Parathyroid adenoma (tissue), 2 donors: ENCODE data around the gene STMND1.

ENCODE experiments used
- H2AFZ ChIP-seq: fragments of 300-600 bp; sonication (generic); one replicate; pipeline ENCODE4 v1.7.0; 2017; ENCODE audit warnings: antibody characterized with exemption, mild to moderate bottlenecking
- H3K27ac ChIP-seq: fragments of 300-600 bp; sonication (generic); one replicate; pipeline ENCODE4 v1.7.0; 2017
- H3K27me3 ChIP-seq: fragments of 300-600 bp; sonication (generic); one replicate; pipeline ENCODE4 v1.7.0; 2017; ENCODE audit warnings: low read length; ENCODE audit not compliant: control insufficient read depth, insufficient read depth
- H3K36me3 ChIP-seq: fragments of 300-600 bp; sonication (generic); one replicate; pipeline ENCODE4 v1.7.0; 2017; ENCODE audit warnings: low read length; ENCODE audit not compliant: control insufficient read depth, insufficient read depth
- H3K4me1 ChIP-seq: fragments of 300-600 bp; sonication (generic); one replicate; pipeline ENCODE4 v1.7.0; 2017; ENCODE audit warnings: control low read depth
- H3K4me2 ChIP-seq: fragments of 300-600 bp; sonication (generic); one replicate; pipeline ENCODE4 v1.7.0; 2017; ENCODE audit warnings: low read length
- H3K4me3 ChIP-seq: fragments of 300-600 bp; sonication (generic); one replicate; pipeline ENCODE4 v1.7.0; 2017; ENCODE audit warnings: low read depth, low read length
- H3K79me2 ChIP-seq: fragments of 300-600 bp; sonication (generic); one replicate; pipeline ENCODE4 v1.7.0; 2017; ENCODE audit warnings: control low read depth
- H3K9ac ChIP-seq: fragments of 300-600 bp; sonication (generic); one replicate; pipeline ENCODE4 v1.7.0; 2017; ENCODE audit warnings: mild to moderate bottlenecking
- H3K9me3 ChIP-seq: fragments of 300-600 bp; sonication (generic); one replicate; pipeline ENCODE4 v1.7.0; 2017; ENCODE audit warnings: low read length; ENCODE audit not compliant: control insufficient read depth
- TF ChIP-seq, protein P1 (sequence below): fragments of 300-600 bp; sonication (generic); IDR thresholded peaks from one replicate; pipeline ENCODE4 v1.7.0; 2017; ENCODE audit warnings: antibody characterized with exemption, mild to moderate bottlenecking
- donor health status: primary hyperparathyroidism.

Gene STMND1

DNA sequence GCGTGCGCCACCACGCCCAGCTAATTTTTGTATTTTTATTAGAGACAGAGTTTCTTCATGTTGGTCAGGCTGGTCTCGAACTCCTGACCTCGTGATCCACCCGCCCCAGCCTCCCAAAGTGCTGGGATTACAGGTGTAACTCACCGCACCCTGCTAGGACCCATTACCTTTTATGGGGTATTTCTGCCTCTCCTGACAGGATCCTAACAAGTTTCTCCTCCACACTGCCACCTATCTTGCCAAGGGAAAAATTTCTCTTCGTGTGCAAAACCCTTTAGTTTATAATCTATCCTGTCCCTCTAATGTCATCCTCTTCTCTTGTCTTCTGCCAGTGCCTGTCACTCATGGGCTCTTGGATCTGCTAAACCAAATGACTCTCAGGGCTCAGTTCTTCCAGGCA lies 1.9 kb downstream of the STMND1 start:
- H3K4me3 ChIP-seq = no peak overlapping the region
- H3K79me2 ChIP-seq = no peaks in the 10 kb centered on the region
- H3K9ac ChIP-seq = no peak overlapping the region
- H3K36me3 ChIP-seq = no peaks in the 10 kb centered on the region
- H3K27ac ChIP-seq = no peak overlapping the region
- no peaks in the 10 kb centered on the region for H3K9me3 ChIP-seq
- peaks cover 4% of the 10 kb centered on the region for H3K4me1 ChIP-seq
- no peak overlapping the region for H3K4me2 ChIP-seq
- no peaks in the 10 kb centered on the region for H3K27me3 ChIP-seq
- TF ChIP-seq, protein P1, sequence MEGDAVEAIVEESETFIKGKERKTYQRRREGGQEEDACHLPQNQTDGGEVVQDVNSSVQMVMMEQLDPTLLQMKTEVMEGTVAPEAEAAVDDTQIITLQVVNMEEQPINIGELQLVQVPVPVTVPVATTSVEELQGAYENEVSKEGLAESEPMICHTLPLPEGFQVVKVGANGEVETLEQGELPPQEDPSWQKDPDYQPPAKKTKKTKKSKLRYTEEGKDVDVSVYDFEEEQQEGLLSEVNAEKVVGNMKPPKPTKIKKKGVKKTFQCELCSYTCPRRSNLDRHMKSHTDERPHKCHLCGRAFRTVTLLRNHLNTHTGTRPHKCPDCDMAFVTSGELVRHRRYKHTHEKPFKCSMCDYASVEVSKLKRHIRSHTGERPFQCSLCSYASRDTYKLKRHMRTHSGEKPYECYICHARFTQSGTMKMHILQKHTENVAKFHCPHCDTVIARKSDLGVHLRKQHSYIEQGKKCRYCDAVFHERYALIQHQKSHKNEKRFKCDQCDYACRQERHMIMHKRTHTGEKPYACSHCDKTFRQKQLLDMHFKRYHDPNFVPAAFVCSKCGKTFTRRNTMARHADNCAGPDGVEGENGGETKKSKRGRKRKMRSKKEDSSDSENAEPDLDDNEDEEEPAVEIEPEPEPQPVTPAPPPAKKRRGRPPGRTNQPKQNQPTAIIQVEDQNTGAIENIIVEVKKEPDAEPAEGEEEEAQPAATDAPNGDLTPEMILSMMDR = no peak
- no peak overlapping the region for H2AFZ ChIP-seq

DNA sequence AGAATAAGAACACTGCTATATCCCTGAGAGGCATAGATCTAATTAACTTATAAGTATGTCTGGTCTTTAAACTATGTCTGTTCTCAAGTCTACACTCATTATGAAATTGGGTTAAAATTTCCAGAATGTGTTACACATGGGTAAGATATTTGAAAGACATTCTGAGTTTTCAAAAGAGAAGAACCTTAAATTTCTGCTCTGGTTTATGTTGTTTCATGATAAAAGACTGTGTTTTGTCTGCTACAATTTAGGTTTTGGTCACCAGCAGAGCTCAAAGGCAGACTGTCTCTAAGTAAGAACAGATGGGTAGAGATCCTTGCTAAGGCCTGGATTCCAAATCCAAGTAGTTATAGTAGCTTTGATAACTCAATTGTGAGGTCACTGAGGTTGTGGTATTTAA lies 6.0 kb downstream of the STMND1 start:
- no peaks in the 10 kb centered on the region for H3K79me2 ChIP-seq

DNA sequence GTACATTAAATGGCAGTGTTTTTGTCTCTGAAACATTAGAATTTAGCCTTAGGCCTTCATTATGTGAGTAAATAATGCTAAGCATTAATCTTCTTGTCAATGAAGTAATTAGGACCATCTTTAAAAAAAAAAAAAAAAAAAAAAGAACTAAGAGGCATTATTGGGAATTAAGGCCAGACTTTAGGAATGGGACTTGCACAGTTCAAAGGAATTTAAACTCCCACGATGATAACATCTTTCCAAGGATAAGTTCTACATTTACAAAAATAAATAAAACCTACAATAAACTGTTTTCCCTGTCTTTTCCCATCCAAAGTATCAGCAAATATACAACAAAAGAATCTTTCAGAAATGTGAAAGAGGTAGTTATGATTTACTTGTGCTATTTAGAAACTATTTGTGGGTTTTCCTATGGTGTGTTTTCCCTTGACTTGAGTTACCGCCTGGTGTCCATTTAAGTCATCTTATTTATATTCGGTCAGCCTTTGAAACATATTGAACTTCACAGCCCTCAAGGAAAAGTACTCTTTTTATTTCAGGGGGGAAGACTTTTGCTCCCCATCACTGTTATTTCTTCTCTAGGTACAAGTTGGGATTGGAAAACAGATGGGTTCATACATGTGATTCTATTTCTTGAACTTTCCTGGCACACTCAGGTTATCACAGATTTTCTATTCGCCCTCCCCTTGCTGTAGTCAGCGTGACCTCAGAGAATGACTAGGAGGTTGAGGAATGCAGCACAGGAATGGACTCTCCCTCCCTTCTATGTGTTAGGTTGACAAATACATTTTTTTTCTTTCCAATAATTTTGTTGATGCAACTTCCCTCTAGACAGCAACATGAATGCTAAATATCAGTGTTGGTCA lies 13.6 kb downstream of the STMND1 start:
- no peak overlapping the region for H3K27ac ChIP-seq
- TF ChIP-seq, protein P1 = no peak
- no peak overlapping the region for H2AFZ ChIP-seq

More for the DNA sequence above, 6.0 kb downstream of the STMND1 start:
- H2AFZ ChIP-seq = no peak overlapping the region
- H3K36me3 ChIP-seq = no peaks in the 10 kb centered on the region
- H3K9me3 ChIP-seq = no peaks in the 10 kb centered on the region
- no peak overlapping the region for H3K27ac ChIP-seq
- no peak overlapping the region for H3K4me2 ChIP-seq
- no peaks in the 10 kb centered on the region for H3K4me1 ChIP-seq
- H3K4me3 ChIP-seq = no peak overlapping the region
- TF ChIP-seq, protein P1 = no peak
- no peaks in the 10 kb centered on the region for H3K27me3 ChIP-seq
- no peak overlapping the region for H3K9ac ChIP-seq

DNA sequence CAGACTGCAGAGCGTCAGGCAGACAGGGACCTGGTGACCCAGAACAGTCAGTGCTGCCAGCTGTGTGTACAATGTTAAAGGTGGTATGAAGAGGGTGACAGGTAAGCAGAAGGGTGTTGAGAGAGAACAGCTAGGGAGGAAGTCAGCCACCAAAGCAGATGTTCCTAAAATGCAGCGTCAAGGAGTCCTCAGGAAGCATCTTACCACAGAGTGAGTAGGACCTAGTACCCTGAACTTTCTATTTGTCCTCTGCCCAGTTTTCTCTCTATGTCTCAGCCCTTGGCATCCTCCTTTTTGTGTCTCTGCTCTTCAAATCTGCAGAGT lies 14.2 kb downstream of the STMND1 start:
- Histone ChIP-seq H3K4me1 (no peaks in the 10 kb centered on the region), H3K4me2 (no peak overlapping the region), H3K79me2 (no peaks in the 10 kb centered on the region), H3K27ac (no peak overlapping the region), H3K9ac (no peak overlapping the region), H3K4me3 (no peak overlapping the region), H3K36me3 (no peaks in the 10 kb centered on the region), H3K27me3 (no peaks in the 10 kb centered on the region), H3K9me3 (no peaks in the 10 kb centered on the region), H2AFZ (no peak overlapping the region)
- TF ChIP-seq, protein P1 = no peak

More for the DNA sequence above, 13.6 kb downstream of the STMND1 start:
- Histone ChIP-seq H3K9ac (no peak overlapping the region), H3K9me3 (no peaks in the 10 kb centered on the region), H3K4me2 (no peak overlapping the region), H3K36me3 (no peaks in the 10 kb centered on the region), H3K27me3 (no peaks in the 10 kb centered on the region), H3K4me1 (no peaks in the 10 kb centered on the region), H3K79me2 (no peaks in the 10 kb centered on the region), H3K4me3 (no peak overlapping the region)

DNA sequence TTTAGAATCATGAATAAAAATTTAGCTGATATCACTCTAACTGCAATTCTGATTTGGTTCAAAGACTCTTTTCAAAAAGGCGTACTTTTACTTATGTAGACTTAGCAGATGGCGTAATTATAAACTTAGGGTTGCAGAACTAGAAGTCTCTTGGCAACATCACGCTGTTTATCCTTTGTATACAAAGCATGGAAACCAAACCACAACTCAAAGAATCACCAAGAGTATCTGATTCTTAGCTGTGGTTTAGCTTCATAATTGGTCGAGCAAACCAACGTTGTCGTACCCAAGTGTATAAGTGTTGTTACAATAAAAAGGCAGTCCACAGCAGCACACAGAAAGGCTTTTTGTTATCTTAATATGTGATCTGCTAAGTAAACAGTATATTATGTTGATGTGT lies 18.2 kb downstream of the STMND1 start:
- Histone ChIP-seq H3K79me2 (no peaks in the 10 kb centered on the region), H2AFZ (no peak overlapping the region), H3K4me3 (no peak overlapping the region), H3K4me2 (no peak overlapping the region), H3K27me3 (no peaks in the 10 kb centered on the region), H3K36me3 (no peaks in the 10 kb centered on the region), H3K4me1 (no peaks in the 10 kb centered on the region), H3K9me3 (no peaks in the 10 kb centered on the region), H3K27ac (no peak overlapping the region), H3K9ac (no peak overlapping the region)
- TF ChIP-seq, protein P1 = no peak
